HEK293T (cell line): ENCODE measurements around the gene SMDT1.

Source experiments
- CTCF ChIA-PET: fragments of 350-600 bp; formaldehyde crosslinking; extraction: SDS; loops from one replicate; lab custom pipeline; 2021; ENCODE audit warnings: antibody characterized with exemption, inconsistent platforms; lab: Yijun Ruan, JAX
- POLR2A ChIA-PET: fragments of 350-600 bp; formaldehyde crosslinking; extraction: SDS; loops from one replicate; lab custom pipeline; 2020; ENCODE audit warnings: antibody characterized with exemption, inconsistent platforms; lab: Yijun Ruan, JAX
- DNase-seq: peaks from one replicate; pipeline ENCODE4 v3.0.0; 2012; ENCODE audit warnings: mixed read lengths; ENCODE audit errors: extremely low spot score
- ARNT ChIP-seq: fragments of 450-650 bp; IDR thresholded peaks from 2 replicates; pipeline ENCODE4 v1.6.1; 2017; ENCODE audit warnings: mild to moderate bottlenecking
- BHLHE40 ChIP-seq: fragments of 450-650 bp; IDR thresholded peaks from 2 replicates; pipeline ENCODE4 v1.6.1; 2016; ENCODE audit warnings: mild to moderate bottlenecking, moderate library complexity, borderline replicate concordance
- CTBP1 ChIP-seq: fragments of 450-650 bp; IDR thresholded peaks from 2 replicates; pipeline ENCODE4 v1.6.1; 2016; ENCODE audit warnings: borderline replicate concordance
- ELF4 ChIP-seq: fragments of 450-650 bp; IDR thresholded peaks from 2 replicates; pipeline ENCODE4 v1.6.1; 2017; ENCODE audit warnings: antibody characterized with exemption
- FOXA1 ChIP-seq: fragments of 450-650 bp; IDR thresholded peaks from 2 replicates; pipeline ENCODE4 v1.6.1; 2016; ENCODE audit warnings: mild to moderate bottlenecking
- FOXK2 ChIP-seq: fragments of 450-650 bp; IDR thresholded peaks from 2 replicates; pipeline ENCODE4 v1.6.1; 2016; ENCODE audit warnings: mild to moderate bottlenecking
- FOXM1 ChIP-seq: fragments of 450-650 bp; IDR thresholded peaks from 2 replicates; pipeline ENCODE4 v1.6.1; 2017; ENCODE audit warnings: mild to moderate bottlenecking, borderline replicate concordance
- HDGF ChIP-seq: fragments of 450-650 bp; IDR thresholded peaks from 2 replicates; pipeline ENCODE4 v1.6.1; 2017; ENCODE audit warnings: antibody characterized with exemption, borderline replicate concordance
- L3MBTL2 ChIP-seq: fragments of 450-650 bp; conservative IDR thresholded peaks from 2 replicates; pipeline ENCODE4 v1.6.1; 2016; ENCODE audit warnings: mild to moderate bottlenecking
- LEF1 ChIP-seq: fragments of 450-650 bp; IDR thresholded peaks from 2 replicates; pipeline ENCODE4 v1.6.1; 2017; ENCODE audit warnings: mild to moderate bottlenecking, borderline replicate concordance
- NFRKB ChIP-seq: fragments of 450-650 bp; IDR thresholded peaks from 2 replicates; pipeline ENCODE4 v1.6.1; 2016; ENCODE audit warnings: mild to moderate bottlenecking, moderate library complexity
- PKNOX1 ChIP-seq: fragments of 450-650 bp; IDR thresholded peaks from 2 replicates; pipeline ENCODE4 v1.6.1; 2016
- SP1 ChIP-seq: fragments of 450-650 bp; IDR thresholded peaks from 2 replicates; pipeline ENCODE4 v1.6.1; 2017
- SUZ12 ChIP-seq: fragments of 450-650 bp; IDR thresholded peaks from 2 replicates; pipeline ENCODE4 v1.6.1; 2016; ENCODE audit warnings: mild to moderate bottlenecking
- TARDBP ChIP-seq: fragments of 450-650 bp; IDR thresholded peaks from 2 replicates; pipeline ENCODE4 v1.6.1; 2016
- ZNF384 ChIP-seq: fragments of 450-650 bp; IDR thresholded peaks from 2 replicates; pipeline ENCODE4 v1.6.1; 2016

Gene SMDT1

GRCh38 chr22:42050641-42051180, 28.8 kb upstream of the SMDT1 start:
- POLR2A ChIA-PET: no interaction called here
- CTCF ChIA-PET: no interaction called here
- TF ChIP-seq TARDBP (no peak), BHLHE40 (no peak), L3MBTL2 (no peak), SP1 (no peak), CTBP1 (no peak), FOXM1 (no peak), LEF1 (no peak), FOXA1 (no peak), ELF4 (no peak), PKNOX1 (no peak), ARNT (no peak), NFRKB (no peak), ZNF384 (no peak), SUZ12 (no peak)
- DNase-seq: no peak

GRCh38 chr22:42052765-42053164, 26.7 kb upstream of the SMDT1 start:
- ChIA-PET CTCF (no interaction called here), POLR2A (interaction anchor here (1.0 kb wide), 1 partner anchor 17 kb away, joined by 3 read pairs; no protein-coding TSS in a partner anchor)
- DNase-seq: no peak
- TF ChIP-seq FOXA1: no peak
- TF ChIP-seq CTBP1: no peak
- TF ChIP-seq HDGF: no peak
- no peak for TF ChIP-seq FOXM1
- no peak for TF ChIP-seq SUZ12

GRCh38 chr22:42056757-42057511, 22.6 kb upstream of the SMDT1 start:
- no peak for TF ChIP-seq BHLHE40
- TF ChIP-seq PKNOX1: no peak
- TF ChIP-seq SP1: no peak
- no peak for TF ChIP-seq FOXA1
- no peak for TF ChIP-seq FOXK2
- no peak for TF ChIP-seq SUZ12
- TF ChIP-seq ARNT: no peak
- no peak for TF ChIP-seq NFRKB
- TF ChIP-seq ELF4: no peak
- no peak for TF ChIP-seq HDGF
- no peak for TF ChIP-seq L3MBTL2
- TF ChIP-seq CTBP1: no peak
- no peak for TF ChIP-seq ZNF384

GRCh38 chr22:42060489-42060888, 19.0 kb upstream of the SMDT1 start:
- ChIA-PET POLR2A (interaction anchor here (0.8 to 1.2 kb wide), 2 partner anchors 11 to 114 kb away, joined by 3 to 4 read pairs; partner anchors contain the start of gene CENPM), CTCF (no interaction called here)
- DNase-seq: no peak
- TF ChIP-seq SUZ12 (no peak), BHLHE40 (no peak), NFRKB (no peak), ZNF384 (no peak), LEF1 (no peak), SP1 (no peak), ARNT (no peak), ELF4 (no peak), HDGF (no peak), TARDBP (no peak), L3MBTL2 (no peak), PKNOX1 (no peak), FOXM1 (no peak), CTBP1 (no peak), FOXA1 (no peak), FOXK2 (no peak)

More at GRCh38 chr22:42056757-42057511, 22.6 kb upstream of the SMDT1 start:
- ChIA-PET POLR2A (interaction anchor here (1.1 kb wide), 1 partner anchor 13 kb away, joined by 4 read pairs; no protein-coding TSS in a partner anchor), CTCF (no interaction called here)
- no peak for DNase-seq

GRCh38 chr22:42061041-42061440, 18.5 kb upstream of the SMDT1 start:
- ChIA-PET POLR2A (interaction anchor here (0.8 to 1.2 kb wide), 3 partner anchors 9 to 114 kb away, joined by 3 to 4 read pairs (median 3); partner anchors contain the start of gene CENPM), CTCF (interaction anchor here (0.6 kb wide), 1 partner anchor 98 kb away, joined by 3 read pairs; no protein-coding TSS in a partner anchor)
- TF ChIP-seq LEF1 (no peak), TARDBP (no peak), FOXA1 (no peak), HDGF (no peak), CTBP1 (no peak), FOXM1 (no peak), ELF4 (no peak), L3MBTL2 (no peak), FOXK2 (no peak)
- DNase-seq: no peak
